ENCODE results near the gene APOL1.
"Not testable (repeated sequence)": the region's sequence is repeated elsewhere in the genome, so short reads cannot be mapped to it uniquely, and the experiment has no call there.

The APOL1 gene

DNA sequence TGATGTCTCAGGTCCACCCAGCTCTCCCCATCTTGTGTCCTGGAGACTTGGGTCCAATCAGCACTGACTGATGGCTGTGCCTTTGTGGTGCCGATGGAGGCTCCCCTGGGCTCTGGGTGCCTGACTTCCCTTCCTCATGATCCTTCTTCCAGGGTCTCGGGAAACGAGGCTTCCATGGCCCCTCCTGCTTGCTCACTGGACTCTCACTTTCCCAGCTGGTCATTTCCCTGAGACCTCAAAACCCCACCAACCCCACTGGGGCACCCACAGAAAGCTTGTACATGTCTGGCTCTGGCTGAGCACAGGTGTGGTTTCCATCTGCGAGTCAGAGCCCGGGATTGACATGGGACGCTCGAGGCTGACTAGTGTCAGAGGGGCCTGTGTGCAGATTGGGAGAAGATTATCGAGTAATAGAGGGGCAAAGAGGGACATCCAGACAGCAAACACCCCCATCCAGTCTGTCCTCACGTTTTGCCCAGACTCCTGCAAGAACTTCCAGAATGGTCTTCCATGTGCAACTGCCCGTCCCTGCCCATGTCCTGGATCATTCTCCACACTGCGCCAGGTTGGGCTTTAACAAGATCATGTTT, 15.1 kb downstream of the APOL1 start:
- H3K9me3 ChIP-seq = no peaks in the 10 kb centered on the region
- no peak overlapping the region for H3K27ac ChIP-seq
- no peak overlapping the region for H3K4me3 ChIP-seq (ENCODE audit: low read depth in 1 of 2, low read length in 1 of 2)
- peaks cover 4 to 7% of the 10 kb centered on the region in 2 experiments for H3K4me1 ChIP-seq (ENCODE audit: control insufficient read depth in 1 of 2, insufficient read depth in 1 of 2, low read depth in 1 of 2, low read length in 1 of 2)
- H3K27me3 ChIP-seq = peaks cover 12% of the 10 kb centered on the region
- H3K36me3 ChIP-seq = peaks cover 9% of the 10 kb centered on the region
- TF ChIP-seq CTCF (IDR thresholded peaks at IDR 0.05) = no peak

- not testable (repeated sequence) for H3K4me3 ChIP-seq (ENCODE audit: low read depth in 1 of 2, low read length in 1 of 2); H3K36me3 ChIP-seq; H3K4me1 ChIP-seq (ENCODE audit: control insufficient read depth in 1 of 2, insufficient read depth in 1 of 2, low read depth in 1 of 2, low read length in 1 of 2); H3K9me3 ChIP-seq; H3K27ac ChIP-seq
- H3K27me3 ChIP-seq = peaks cover 12% of the 10 kb centered on the region
These were observed 18.3 kb downstream of the APOL1 start for GRCh38 chr22:36271231-36271630.

GRCh38 chr22:36271951-36272350, 19.0 kb downstream of the APOL1 start:
- peaks cover 12% of the 10 kb centered on the region for H3K27me3 ChIP-seq
- H3K27ac ChIP-seq; H3K4me1 ChIP-seq (ENCODE audit: control insufficient read depth in 1 of 2, insufficient read depth in 1 of 2, low read depth in 1 of 2, low read length in 1 of 2); H3K9me3 ChIP-seq; H3K36me3 ChIP-seq; H3K4me3 ChIP-seq (ENCODE audit: low read depth in 1 of 2, low read length in 1 of 2): not testable (repeated sequence)

- Histone ChIP-seq H3K9me3 (no peaks in the 10 kb centered on the region), H3K27me3 (peaks cover 12% of the 10 kb centered on the region), H3K36me3 (peaks cover 10% of the 10 kb centered on the region), H3K4me1 (ENCODE audit: control insufficient read depth in 1 of 2, insufficient read depth in 1 of 2, low read depth in 1 of 2, low read length in 1 of 2) (peaks cover 17 to 23% of the 10 kb centered on the region in 2 experiments), H3K27ac (no peak overlapping the region), H3K4me3 (ENCODE audit: low read depth in 1 of 2, low read length in 1 of 2) (no peak overlapping the region)
- TF ChIP-seq CTCF (IDR thresholded peaks at IDR 0.05) = no peak
These were observed 21.6 kb downstream of the APOL1 start for GRCh38 chr22:36274531-36274930.

- Histone ChIP-seq H3K4me3 (ENCODE audit: low read depth in 1 of 2, low read length in 1 of 2) (no peak overlapping the region), H3K36me3 (peaks cover 41% of the 10 kb centered on the region), H3K4me1 (ENCODE audit: control insufficient read depth in 1 of 2, insufficient read depth in 1 of 2, low read depth in 1 of 2, low read length in 1 of 2) (peaks cover 21 to 25% of the 10 kb centered on the region in 2 experiments), H3K9me3 (no peaks in the 10 kb centered on the region), H3K27ac (peak overlapping the region; percentile 71), H3K27me3 (no peaks in the 10 kb centered on the region)
- peak; percentile 73 for TF ChIP-seq CTCF (IDR thresholded peaks at IDR 0.05)
These were observed 24.8 kb downstream of the APOL1 start for GRCh38 chr22:36277482-36278291.

GRCh38 chr22:36279219-36279666, 26.3 kb downstream of the APOL1 start:
- TF ChIP-seq CTCF (IDR thresholded peaks at IDR 0.05) = no peak
- H3K27ac ChIP-seq = peak overlapping the region; percentile 71
- no peaks in the 10 kb centered on the region for H3K27me3 ChIP-seq
- no peaks in the 10 kb centered on the region for H3K9me3 ChIP-seq
- H3K36me3 ChIP-seq = peaks cover 57% of the 10 kb centered on the region
- peaks cover 21 to 25% of the 10 kb centered on the region in 2 experiments for H3K4me1 ChIP-seq (ENCODE audit: control insufficient read depth in 1 of 2, insufficient read depth in 1 of 2, low read depth in 1 of 2, low read length in 1 of 2)
- no peak overlapping the region for H3K4me3 ChIP-seq (ENCODE audit: low read depth in 1 of 2, low read length in 1 of 2)

Data from neutrophil (primary cell).